Stimulated activated CD4-positive, alpha-beta T cell treated with anti-CD3 and anti-CD28 coated beads, Interleukin-1b, Interleukin-23, amount 100 ng/mL, for 4 hours (primary cell): ENCODE results near the gene AUTS2.

Experiments
- DNase-seq, 2 donors: peaks; one replicate each; pipeline ENCODE4 v3.0.0-alpha.2; 2020; ENCODE audit warnings: low read depth in 2 of 2

The AUTS2 gene

DNA sequence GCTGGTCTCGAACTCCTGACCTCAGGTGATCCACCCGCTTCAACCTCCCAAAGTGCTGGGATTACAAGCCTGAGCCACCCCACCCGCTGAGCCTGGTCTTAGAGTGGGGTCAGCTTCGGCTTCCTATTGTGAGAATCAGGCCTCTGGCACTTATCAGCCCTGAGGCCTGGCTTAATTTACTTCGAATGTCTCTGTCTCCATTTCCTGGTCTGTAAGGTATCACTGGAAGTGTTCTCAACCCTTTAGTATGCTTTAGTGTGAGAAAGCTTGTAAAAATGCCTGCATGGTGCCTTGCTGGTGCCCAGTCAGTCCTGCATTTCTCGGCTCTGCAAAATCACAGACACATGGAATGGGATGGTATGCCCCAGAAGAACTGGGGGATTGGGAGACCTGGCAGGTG, 862.3 kb downstream of the AUTS2 start:
- DNase-seq, result no peak

DNA sequence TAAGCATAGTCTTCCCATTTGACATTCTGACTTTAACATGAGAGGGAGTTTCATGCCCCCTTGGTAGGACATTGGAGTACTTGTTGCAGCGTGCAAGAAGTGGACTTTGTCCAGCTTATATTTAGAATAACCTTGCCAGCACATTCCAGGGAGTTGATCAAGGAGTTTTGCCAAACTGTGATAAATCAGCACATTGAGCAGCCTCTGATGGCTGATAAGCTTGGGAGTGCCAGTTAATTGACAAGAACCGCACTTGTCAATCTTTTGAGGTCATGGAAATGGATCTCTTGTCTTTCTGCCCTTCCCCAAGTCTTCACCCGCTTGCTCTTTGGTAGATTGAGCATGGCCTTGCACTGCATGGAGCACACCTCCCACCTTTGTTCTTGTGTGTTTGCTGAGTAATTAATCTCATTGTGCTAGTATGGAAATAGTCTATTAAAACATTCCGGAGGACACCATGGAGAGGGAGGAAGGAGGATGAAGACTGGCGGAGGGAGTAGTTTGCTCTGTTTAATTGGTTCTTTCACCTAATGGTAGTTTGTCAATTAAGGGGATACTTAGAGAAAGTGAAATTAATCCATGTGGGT, 865.2 kb downstream of the AUTS2 start:
- DNase-seq, result no peak

DNA sequence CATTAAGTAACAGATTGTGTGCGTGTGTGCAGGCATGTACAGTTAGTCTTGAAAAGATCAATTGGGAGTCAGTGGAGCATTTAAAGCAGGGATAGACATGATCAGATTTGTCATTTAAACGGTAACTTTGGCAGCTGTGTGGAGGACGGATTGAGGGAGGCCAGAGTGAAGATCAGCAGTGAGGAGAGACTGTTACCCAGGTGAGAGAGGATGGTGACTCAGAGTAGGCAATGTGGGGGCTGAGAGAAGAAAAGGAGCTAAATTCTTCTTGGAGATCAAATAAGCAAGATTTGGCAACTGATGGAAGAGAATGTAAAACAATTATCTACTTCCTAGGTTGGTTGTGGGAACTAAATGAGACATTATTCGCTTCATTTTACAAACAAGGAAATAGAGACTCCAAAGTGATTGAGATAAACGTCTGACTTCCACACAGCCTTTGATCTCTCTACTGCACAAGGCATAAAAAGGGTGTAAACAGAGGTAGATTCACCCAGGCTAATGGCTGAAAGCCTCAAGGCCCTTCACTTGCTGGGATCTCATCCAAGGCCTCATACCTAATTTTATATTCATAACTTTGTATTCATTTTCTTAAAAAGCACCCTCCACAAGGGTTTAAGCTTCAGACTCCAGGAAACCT, 868.6 kb downstream of the AUTS2 start:
- DNase-seq, result no peak

DNA sequence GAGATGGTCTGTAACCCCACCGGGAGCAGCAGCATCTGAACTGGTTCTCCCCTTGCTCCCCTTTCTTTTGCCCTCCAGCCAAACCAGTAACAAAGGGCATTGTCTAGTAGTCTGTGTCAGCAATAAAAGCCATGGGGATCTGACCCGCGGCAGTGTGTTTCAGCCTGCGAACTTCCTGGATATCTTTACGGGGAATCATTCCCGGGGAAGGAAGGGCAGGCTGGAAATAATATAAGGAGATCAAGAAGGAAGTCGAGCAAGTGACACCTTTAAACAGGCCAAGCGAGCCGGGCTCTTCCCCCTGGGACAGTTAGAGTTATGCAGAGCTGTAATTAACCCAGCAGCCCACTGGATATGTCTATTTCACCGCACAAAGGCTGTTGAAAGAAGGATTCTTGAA, 872.5 kb downstream of the AUTS2 start:
- DNase-seq, result no peak

DNA sequence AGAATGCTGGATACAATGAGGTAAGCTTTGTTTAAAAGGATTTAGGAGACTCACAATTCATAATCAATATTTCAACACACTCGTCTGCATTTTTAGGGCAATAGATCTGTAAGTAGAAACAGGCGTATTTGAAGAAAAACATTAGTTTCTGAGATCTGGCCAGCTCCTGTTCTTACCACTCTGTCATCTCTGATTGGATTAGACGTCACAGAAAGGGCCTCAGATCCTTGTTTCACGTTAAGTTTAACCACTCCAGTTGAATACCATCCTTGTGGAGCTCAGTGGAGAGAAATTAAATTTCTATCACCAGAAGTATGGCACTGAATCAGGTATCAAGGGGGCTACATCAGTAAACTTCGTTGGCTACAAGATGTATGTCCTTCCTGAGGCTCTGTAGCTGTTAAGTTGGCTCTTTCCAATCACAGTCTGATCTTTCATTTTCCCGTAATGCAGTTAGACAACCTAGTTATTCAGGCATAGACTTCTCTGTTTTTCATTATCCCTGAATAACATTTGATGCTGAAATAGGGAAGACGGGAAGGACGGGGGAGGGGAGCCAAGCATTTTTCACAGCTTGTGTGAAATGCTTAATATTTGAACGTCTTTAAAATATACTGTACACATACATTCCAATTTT, 874.4 kb downstream of the AUTS2 start:
- no peak for DNase-seq

DNA sequence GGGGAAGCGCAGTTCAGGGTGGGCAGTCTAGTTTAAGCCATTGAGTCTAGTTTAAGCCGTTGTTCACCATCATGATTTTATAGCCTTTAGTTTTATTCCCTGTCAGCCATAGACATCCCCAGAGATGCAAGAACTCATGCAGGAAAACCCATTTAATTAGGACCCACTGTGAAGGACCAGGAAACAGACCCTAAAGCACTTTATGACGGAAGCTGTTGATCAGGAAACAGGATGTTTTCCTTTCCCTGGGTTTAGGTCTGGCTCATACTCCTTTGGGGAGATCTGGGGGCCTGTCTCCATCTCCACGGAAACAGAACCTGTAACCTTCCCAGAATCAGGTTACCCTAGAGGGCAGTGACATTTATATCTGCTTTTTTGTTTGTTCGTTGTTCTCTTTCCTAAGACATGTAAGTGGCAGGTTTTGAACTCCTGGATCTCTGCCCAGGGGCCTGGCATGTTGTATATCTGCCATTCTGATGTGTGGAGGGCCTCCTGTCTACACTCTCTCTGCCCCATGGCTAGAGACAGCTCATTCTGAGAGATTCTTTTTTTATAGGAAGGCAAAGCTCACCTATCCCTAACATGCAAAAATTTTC, 876.5 kb downstream of the AUTS2 start:
- DNase-seq, result no peak

DNA sequence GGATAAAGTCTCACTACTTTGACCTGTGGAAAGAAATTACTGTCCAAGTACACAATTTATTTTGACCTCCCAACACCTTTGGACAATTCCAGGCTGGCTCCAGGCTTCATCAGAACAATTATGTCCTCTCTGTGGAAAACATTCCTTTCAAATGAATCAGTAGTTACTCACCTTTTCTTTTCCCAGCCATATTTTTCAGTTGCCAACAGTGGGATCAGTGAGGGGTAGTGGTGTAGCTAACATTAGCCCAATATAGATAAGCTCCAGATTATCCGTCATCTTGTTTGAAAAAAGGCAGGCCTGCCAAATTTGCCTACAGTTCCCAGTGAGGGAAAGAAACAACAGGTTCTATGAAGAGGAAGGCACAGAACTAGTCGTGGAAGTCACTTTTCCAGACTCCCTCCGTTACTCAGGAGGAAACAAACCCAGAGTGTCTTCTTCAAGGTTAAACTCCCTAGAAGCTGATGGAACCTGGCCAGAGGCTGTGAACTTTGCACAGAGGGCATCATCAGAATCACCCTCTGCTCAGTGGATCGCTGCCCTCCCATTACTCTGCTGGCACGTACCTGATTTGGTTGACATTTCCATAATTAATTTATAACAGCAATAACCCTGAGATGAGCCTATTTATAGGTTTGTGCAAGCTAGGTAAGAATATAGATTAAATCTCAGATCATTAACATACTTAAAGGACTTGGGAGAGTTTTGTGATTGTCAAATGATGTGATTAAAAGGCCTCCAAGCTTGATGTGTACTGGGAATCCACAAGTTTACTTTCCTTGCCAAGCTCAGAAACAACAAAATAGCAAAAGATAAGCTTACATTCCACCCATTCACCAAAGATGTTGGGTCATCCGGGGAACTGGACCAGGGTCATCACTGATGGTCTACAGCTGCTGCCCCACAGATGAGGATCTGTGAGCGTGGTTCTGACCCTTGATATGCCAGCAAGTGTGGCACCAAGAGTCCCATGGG, 879.0 kb downstream of the AUTS2 start:
- DNase-seq, result no peak

DNA sequence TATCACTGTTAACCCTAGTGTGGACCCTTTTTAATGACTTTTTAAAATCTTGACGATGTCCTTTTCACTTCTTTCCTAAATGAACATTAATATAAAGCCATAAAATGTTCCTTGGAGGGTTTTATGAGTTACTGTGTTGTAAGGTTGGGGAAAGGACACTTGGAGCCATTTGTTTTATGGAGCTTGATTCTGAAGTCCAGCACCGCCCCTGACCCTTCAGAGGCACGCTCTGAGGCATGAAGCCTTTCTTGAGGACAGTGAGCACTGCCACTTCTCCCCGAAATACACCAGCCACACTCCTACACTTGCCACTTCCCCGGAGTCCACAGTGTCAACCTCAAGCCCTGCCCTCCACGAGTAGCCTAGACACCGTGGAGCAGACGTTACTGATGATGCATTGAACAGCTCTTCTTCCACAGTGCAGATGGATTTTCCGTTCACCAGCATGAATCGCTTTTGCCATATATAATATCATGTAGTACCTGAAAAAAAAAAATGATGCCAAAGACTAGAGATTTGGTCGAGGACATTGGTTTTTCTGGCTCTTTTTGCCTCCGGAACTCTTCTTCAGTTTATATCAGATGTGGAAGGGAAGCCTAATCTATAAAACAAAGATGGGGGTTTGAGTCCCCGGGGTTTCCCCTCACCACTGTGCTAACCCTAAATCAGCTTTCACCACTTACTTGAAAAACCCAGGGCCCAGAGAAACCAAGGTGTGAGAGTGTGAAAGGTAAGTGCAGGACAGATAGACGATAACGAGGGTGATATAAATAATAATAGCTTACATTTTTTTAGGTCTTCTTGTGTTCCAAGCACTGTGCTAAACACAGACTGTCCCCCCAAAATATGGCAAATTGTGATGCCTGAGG, 881.1 kb downstream of the AUTS2 start:
- no peak for DNase-seq

DNA sequence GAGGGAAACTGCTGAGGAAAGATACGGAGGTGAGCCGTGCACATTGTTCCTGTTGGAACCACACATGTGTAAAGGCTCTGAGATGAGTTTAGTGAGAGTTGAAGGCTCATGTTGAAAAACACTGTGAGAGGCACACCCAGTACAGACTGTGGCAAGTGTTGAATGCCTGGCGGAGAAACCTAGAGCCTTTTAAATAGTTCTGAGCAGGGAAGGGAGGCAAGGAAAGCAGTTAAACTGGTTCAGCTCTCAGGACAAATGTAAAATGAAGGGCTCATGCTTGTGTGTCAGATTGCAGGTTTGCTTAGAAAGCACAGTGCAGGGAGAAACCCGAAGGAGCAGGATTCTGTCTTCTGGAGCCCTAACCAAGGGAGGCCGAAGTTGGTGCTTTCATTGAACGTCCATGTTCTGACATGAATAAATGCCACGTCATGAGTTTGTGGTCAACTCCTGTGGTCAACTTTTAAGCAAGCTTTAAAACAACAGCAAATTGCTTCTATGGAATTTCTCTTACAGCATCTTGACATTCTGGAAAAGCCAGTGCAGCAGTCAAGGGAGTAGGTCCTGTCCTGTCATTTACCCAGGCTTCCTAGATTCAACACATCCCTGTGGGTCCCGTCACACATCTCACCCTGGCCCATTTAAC, 882.8 kb downstream of the AUTS2 start:
- no peak for DNase-seq

DNA sequence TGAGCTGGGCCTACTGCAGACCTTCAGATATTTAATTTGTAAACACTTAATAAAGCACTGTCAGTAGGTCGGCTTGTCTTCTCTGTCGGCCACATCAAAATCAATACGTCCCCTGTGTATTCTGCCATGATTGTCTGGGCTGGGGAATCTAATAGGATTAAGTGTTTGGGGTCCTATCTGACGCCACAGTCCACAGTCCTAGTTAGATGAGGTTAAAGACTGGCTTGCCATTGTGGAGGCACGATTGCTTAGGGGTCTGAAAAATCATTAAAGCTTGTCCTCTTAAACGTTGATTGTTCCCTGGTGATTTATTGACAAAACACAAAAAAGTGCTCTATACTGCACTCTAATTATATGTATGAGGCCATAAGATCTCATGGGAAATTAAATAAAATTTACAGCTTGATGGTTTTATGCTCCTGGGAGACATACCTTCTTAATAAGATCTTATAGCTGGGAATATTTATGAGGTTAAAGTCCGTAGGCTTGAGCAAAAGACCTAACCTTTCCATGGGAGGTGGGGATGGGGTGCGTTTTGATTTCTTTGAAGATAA, 883.4 kb downstream of the AUTS2 start:
- DNase-seq, result no peak

DNA sequence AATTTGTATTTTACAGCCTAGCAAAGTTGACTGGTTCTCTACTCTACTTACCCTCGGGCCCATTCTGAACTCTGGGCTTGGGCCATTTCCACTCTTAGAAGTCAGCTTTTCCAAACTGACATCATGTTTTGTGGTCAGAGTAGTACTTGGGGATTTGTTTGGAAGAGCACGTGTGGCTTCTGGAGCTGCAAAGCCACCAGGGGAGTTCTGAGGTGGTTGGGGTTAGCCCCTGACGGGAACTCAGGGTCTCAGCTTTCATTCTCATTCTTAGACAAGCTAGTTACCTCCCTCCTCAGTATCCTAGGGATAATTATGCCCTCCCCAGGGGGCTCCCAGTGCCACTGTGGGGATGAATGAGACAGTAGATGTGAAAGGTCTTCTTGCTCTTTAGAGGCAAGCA, 886.0 kb downstream of the AUTS2 start:
- DNase-seq, result no peak

DNA sequence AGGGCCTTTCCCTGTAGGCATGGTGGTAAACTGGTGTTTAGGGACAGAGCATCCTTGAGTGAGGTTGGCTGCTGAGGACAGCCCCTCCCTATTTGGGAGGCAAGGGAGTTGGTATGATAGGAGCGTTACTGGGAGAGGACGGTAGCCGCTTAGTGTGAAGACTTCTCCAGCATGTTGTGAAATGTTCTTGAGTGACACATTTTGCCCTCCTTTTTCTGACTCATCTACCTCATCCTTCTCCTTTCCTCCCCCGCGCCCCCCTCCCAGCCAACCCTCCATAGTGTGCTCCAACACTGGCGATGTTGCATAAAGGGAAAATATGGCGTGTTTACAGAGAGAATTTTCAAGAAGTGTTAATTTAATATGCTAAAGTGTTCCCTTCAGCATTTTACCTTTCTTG, 888.7 kb downstream of the AUTS2 start:
- no peak for DNase-seq

DNA sequence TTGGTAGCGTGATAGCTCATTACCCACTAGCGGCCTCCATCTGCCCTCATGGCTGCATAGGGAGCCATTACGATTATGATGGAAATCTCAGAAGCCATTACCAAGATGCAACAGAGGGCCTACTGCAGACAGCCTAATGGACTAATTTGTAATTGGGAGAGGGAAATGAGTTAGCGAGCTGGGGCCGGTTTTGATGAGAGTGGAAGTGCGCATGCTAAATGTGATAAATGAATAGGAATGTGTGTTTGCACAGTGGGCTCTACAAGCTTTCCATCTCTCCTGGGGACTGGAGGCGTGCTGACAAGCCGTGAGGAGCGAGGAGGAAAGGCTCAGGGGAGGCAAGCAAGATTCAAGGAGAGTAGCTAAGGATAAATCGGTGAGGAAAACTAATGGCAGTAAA, 889.2 kb downstream of the AUTS2 start:
- DNase-seq, result no peak

DNA sequence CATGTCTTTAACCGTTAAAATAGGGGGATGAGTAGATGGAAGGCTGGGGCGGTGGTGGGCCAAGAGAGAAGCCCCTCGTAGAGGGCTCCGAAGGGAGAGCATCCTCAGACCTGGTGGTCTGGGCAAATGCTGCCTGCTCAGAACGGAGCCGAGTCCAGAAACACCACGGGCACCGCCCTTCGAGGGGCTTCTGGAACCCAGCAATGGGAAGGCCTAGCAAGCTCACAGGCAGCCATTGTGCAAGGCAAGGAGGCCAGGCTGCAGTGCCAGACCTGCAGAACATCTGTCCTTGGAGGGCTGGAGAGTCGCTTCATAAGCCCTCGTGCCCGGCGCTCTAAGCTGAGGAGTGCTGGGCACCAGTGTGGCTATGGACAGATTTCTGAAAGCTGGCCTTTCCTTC, 889.6 kb downstream of the AUTS2 start:
- DNase-seq, result no peak

DNA sequence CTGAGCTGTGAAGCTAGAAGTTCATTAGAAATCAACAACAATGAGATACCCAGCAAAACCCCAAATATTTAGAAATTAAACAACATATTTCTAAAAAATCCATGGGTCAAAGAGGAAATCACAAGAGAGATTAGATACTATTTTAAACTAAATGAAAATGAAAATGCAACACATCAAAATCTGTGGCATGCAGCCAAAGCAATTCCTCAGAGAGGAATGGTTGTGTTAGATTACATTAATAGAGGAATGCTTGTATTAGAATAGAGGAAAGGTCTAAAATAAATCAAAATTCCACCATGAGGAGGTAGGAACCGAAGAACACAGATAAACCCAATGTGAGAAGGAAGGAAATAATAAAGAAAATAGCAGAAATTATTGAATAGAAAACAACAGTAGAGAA, 891.5 kb downstream of the AUTS2 start:
- no peak for DNase-seq

DNA sequence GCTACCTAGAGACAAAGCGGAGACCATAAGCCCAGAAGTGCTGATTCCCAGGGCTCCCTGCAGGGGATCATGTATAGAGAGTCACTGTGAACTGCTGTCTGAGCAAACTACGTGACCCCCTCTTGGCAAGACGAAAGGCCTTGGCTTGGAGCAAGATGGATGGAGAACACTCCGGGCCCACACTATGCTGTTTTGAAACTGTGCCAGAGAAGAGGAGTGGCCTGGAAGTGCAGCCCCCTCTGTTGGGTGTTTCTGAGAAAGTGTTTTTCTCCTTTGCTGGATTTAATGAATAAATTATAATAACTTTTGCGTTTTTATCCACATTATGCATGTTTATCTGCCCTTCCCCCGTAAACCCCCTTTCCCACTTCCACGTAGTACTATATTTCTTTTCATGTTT, 894.4 kb downstream of the AUTS2 start:
- no peak for DNase-seq

DNA sequence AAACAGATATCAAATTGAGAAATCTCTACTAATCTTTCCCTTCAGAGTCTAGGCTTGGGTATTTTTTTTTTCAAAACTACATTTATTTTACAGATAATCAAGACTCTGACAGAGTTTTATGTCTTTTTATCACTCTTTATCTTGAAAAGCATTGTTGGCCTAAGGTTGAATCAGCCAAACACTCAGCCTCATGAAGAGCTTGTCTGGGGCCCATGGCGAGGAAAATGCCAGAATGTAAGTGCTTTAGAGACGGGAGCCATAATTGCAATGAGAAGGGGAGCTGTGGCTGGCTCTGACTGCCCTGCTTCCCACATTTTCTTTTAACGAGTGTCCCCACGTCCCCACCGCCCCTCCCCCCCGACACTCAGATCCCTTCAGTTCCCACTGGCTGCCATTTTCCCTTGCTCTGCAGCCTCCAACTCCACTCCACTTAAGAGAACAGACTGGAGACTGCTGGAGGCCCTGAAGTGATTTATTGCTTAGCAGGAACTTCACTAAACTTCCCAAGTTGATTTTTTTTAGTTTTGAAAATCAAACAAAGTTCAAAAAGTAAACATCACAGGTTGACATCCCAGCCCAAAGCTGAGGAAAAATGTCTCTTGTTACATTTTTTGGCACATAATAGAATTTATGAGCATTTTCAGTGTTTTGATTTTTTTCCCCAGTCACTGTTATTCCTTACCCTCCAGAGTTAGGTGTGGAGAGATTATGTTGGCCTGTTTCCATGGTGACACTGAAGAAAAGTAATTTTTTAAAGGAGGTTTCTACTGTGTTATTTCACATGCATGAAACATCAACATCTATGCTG, 896.2 kb downstream of the AUTS2 start:
- DNase-seq, result no peak

DNA sequence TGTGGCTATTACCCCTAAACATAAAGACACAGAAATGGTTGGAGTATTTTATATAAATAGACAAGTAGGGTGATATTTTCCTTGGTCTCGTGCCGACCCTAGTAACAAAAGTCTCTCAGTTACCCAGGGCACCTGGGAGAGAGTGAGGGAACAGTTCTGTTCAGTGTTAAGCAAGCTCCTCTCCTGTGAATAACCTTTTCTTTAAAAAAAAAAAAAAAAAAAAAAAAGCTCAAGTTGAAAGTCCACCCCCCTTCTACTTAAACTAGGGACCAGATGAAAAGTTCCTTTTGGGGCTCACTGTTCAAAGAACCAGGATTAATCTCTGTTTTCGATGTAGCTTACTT, 896.7 kb downstream of the AUTS2 start:
- DNase-seq, result no peak

DNA sequence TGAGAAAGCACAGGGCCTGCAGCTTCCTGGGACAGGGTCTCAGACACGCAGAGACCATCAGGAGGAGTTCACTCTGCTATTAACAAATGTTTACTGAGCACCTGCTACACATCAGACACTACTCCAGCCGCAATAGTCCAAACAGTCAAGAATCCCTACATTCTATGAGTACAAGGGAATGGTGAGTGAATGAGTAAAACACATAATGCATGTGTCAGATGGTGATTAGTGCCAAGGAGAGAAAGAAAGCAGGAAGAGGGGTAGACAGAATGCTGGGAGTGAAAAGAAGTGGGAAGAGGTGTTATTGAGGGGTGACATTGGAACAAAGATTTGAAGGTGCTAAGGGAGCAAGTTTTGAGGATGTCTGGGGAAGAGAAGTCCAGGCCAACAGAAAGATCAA, 899.5 kb downstream of the AUTS2 start:
- no peak for DNase-seq
